GM18526 (cell line): ENCODE measurements around the gene NAALADL2.

Experiments
- POLR2A ChIP-seq: IDR thresholded peaks from 3 replicates; pipeline ENCODE4 v1.6.1; 2011; ENCODE audit not compliant: insufficient read length; ENCODE audit errors: extremely low read depth

The NAALADL2 gene

DNA sequence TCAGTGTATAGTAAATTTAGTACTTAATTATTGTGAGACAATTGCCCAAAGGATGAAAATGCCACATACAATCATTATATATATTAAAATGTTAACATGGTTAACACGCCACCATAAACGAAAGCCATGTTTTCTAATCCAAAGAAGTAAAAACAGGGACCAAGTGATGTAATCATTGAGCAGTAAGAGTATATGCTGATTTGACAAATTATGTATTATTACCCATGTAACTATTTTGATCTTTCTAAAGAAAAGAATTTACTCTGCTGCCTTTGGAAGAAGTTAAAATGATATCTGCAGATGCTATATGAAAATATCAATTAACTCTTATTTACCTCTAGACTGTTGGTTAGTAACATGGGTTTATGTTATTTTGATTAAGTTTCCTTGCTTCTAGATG lies 150.2 kb downstream of the NAALADL2 start:
- TF ChIP-seq POLR2A: no peak

DNA sequence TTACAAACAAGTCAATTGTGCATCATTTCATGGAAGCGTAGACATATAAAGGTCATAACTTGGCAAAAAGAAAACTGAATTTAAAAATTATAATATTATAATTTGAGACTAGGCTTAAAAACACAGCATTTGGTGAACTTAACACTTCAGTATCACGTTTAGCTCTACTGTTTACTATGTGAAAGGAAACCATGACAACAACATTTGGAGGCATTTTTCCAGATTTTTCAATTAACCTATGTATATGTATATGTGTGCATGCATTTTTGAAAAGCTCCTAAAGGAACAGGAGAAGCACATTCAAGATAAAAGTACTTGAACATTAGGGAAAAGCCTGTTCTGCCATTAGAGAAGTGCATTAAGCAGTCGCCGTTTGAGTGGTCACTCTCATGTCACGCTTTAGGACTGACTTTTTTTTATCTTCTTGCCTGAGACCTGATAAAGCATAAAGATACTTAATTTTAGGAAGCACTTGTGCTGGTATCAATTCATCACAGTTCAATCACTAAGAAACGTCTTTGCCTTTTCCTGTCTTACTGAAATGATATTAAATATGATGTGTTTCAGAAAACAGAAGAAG lies 156.0 kb downstream of the NAALADL2 start:
- TF ChIP-seq POLR2A: no peak

GRCh38 chr3:175018946-175019727 lies 160.0 kb downstream of the NAALADL2 start:
- TF ChIP-seq POLR2A: no peak

- TF ChIP-seq POLR2A: no peak
Measured at GRCh38 chr3:175020101-175020500, 161.0 kb downstream of the NAALADL2 start.

GRCh38 chr3:175029828-175030227 lies 170.7 kb downstream of the NAALADL2 start:
- no peak for TF ChIP-seq POLR2A

GRCh38 chr3:175039875-175040274 lies 180.7 kb downstream of the NAALADL2 start:
- no peak for TF ChIP-seq POLR2A

- TF ChIP-seq POLR2A: no peak
Measured at GRCh38 chr3:175041369-175041768, 182.2 kb downstream of the NAALADL2 start.

DNA sequence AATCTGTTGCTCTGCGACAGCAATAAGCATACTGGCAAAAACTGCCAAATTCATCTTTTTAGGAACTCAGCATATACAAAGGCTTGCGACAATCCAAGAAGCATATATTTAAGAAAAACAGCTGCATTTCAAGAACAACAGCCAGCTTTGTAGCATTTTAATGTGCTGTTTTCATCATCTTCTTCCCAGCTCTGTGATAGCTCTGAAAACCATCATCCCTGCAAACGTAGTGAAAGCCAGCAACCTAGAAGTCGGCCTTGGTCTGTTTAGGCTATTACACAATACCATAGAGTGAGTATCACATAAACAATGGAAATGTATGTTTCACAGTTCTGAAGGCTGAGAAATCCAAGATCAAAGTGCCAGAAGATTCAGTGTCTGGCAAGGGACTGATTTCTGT lies 187.5 kb downstream of the NAALADL2 start:
- no peak for TF ChIP-seq POLR2A

GRCh38 chr3:175047786-175048185 lies 188.7 kb downstream of the NAALADL2 start:
- TF ChIP-seq POLR2A: no peak

DNA sequence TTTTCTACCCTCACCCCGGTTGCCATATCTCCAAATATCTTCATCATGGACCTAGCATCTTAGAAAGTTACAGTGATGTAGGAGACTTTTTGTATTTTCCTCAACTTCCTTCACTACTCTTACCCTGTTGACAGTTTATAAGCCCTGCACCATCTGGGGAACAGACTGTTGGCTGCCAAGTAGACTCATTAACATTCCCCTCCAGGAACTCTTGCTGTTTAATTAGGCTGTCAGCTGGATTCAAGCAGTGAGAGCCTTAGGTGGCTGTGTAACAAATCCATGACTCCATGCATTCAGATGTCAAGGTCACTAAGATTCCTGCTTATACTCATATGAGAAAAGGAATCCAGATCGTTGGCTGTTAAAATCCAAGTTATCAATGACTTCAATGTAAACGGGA lies 198.3 kb downstream of the NAALADL2 start:
- TF ChIP-seq POLR2A: no peak

GRCh38 chr3:175059788-175060187 lies 200.7 kb downstream of the NAALADL2 start:
- TF ChIP-seq POLR2A: no peak

- no peak for TF ChIP-seq POLR2A
Measured at GRCh38 chr3:175065497-175065896, 206.4 kb downstream of the NAALADL2 start.

DNA sequence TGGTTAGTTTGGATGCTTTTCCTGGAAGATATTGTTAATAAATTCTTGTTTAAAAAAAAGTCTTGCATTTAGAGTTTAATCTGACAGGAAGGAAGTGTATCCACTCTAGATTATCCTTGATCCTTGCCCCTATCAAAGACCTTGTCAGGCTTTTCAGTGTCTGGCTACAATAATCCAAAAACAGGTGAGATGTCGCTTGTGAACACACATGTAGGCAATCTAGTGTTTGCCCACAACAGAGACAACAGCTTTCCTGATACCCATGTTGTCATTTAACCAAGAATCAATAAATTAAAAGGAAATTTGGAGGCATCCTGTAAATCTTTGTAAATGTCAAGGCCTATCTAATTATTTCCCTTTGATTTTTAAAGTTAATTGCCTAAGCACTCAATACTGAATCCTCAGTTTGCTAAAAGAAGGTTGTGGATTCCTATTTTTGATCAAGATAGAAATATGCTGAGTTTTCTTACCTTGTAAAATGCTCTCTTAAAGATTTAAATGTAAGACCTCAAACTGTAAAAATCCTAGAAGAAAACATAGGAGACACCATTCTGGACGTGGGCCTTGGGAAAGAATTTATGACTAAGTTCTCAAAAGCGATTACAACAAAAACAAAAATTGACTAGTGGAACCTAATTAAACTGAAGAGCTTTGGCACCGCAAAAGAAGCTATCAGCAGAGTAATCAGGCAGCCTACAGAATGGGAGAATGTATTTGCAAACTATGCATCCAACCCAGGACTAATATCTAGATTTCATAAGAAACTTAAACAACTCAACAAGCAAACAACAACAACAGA lies 207.7 kb downstream of the NAALADL2 start:
- TF ChIP-seq POLR2A: no peak

- no peak for TF ChIP-seq POLR2A
Measured at GRCh38 chr3:175068587-175068986, 209.5 kb downstream of the NAALADL2 start.

DNA sequence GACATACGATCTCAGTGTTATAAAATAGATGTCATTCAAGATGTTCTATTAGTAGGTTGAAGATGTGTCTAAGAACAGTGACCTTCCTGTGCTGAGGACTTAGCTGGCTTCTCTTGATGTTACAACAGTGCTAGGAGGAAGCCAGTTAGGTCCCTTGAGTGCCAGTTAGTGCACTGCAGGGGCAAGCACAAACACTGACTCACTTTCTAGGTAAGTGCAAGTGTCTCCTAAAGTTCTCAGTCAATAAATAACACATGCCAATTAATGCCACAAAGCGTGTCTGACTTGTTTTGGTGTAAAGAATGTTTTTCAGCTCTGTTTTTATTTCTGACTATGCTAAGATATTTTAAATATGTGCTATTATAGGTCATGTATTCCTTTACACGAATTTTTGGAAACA lies 211.8 kb downstream of the NAALADL2 start:
- TF ChIP-seq POLR2A: no peak
